GM18909 (cell line): ENCODE data around the gene NHS.

ENCODE experiments used
- ATAC-seq: cut with Tn5 transposase; IDR thresholded peaks from one replicate; pipeline ENCODE4 v1.9.1; 2021; ENCODE audit warnings: mild to moderate bottlenecking; ENCODE audit not compliant: unreplicated experiment, poor library complexity

Gene NHS

GRCh38 chrX:17374619-17375366 is at the start of gene NHS:
Gene NHS, plus strand, starts transcription at chrX:17375200. Its CDS starts 558 bp downstream, at chrX:17375758.
- no peak for ATAC-seq

- no peak for ATAC-seq
Measured at GRCh38 chrX:17328837-17329236, 46.2 kb upstream of the NHS start.

- ATAC-seq: no peak
Measured at GRCh38 chrX:17336377-17336776, 38.6 kb upstream of the NHS start.

- ATAC-seq: no peak
Measured at GRCh38 chrX:17355976-17356375, 19.0 kb upstream of the NHS start.

- no peak for ATAC-seq
Measured at GRCh38 chrX:17359500-17359899, 15.5 kb upstream of the NHS start.

GRCh38 chrX:17361620-17362019 is 13.4 kb upstream of the NHS start:
- ATAC-seq: no peak

- no peak for ATAC-seq
Measured at GRCh38 chrX:17368002-17368401, 7.0 kb upstream of the NHS start.

GRCh38 chrX:17369309-17369708 is 5.7 kb upstream of the NHS start:
- ATAC-seq: no peak

- ATAC-seq: no peak
Measured at GRCh38 chrX:17370191-17370590, 4.8 kb upstream of the NHS start.

- ATAC-seq: no peak
Measured at GRCh38 chrX:17372052-17372451, 2.9 kb upstream of the NHS start.

GRCh38 chrX:17373337-17373736 is 1.7 kb upstream of the NHS start:
- ATAC-seq: no peak

- no peak for ATAC-seq
Measured at GRCh38 chrX:17375367-17375636, 302 bp downstream of the NHS start.

GRCh38 chrX:17375637-17376430 is 834 bp downstream of the NHS start:
- no peak for ATAC-seq

- ATAC-seq: no peak
Measured at GRCh38 chrX:17376431-17377077, 1.6 kb downstream of the NHS start.

GRCh38 chrX:17377091-17377717 is 2.2 kb downstream of the NHS start:
- no peak for ATAC-seq

GRCh38 chrX:17377795-17378194 is 2.8 kb downstream of the NHS start:
- ATAC-seq: no peak

- no peak for ATAC-seq
Measured at GRCh38 chrX:17380221-17380620, 5.2 kb downstream of the NHS start.

GRCh38 chrX:17390419-17390850 is 15.4 kb downstream of the NHS start:
- no peak for ATAC-seq

- ATAC-seq: no peak
Measured at GRCh38 chrX:17395154-17395553, 20.2 kb downstream of the NHS start.

- no peak for ATAC-seq
Measured at GRCh38 chrX:17397074-17397473, 22.1 kb downstream of the NHS start.

- ATAC-seq: no peak
Measured at GRCh38 chrX:17403189-17403691, 28.2 kb downstream of the NHS start.
